ENCODE data around the gene ADAMTS6. TPM values are rescaled to one million over a fixed set of nuclear protein-coding genes. Genes with fewer than 3 reads are reported as not detected.

ADAMTS6 gene
- total and polyA plus RNA-seq, 11 donors, result 0.28 to 4.3 (median 3.0) TPM

- Histone ChIP-seq H3K27me3 (no peaks in the 10 kb centered on the region), H3K4me3 (no peak overlapping the region), H3K36me3 (no peaks in the 10 kb centered on the region), H3K9me3 (no peaks in the 10 kb centered on the region), H3K4me1 (no peaks in the 10 kb centered on the region), H3K27ac (no peak overlapping the region)
- DNase-seq, result no peak
- no peak for TF ChIP-seq POLR2A (IDR thresholded peaks at IDR 0.05)
- no peak for TF ChIP-seq CTCF (IDR thresholded peaks at IDR 0.05)
- no peak for ATAC-seq
- intact Hi-C loops (cut with DNase I), result no loop called here
- WGBS, 4 donors, result 87 to 91% (median 88%) methylated on average over 2 of the region's 2 CpGs
These were observed 193.1 kb downstream of the ADAMTS6 start for GRCh38 chr5:65288657-65289056.

- intact Hi-C loops (cut with DNase I), result no loop called here
- TF ChIP-seq POLR2A (IDR thresholded peaks at IDR 0.05) (no peak), CTCF (IDR thresholded peaks at IDR 0.05) (no peak)
- 84 to 92% (median 89%) methylated on average over 2 of the region's 2 CpGs for WGBS, 4 donors
These were observed 202.1 kb downstream of the ADAMTS6 start for GRCh38 chr5:65279603-65280002.

GRCh38 chr5:65276178-65276890 is 205.4 kb downstream of the ADAMTS6 start:
- Histone ChIP-seq H3K9me3 (no peaks in the 10 kb centered on the region), H3K27ac (no peak overlapping the region), H3K4me1 (no peaks in the 10 kb centered on the region), H3K4me3 (no peak overlapping the region), H3K36me3 (no peaks in the 10 kb centered on the region), H3K27me3 (no peaks in the 10 kb centered on the region)
- 80 to 93% (median 88%) methylated on average over 1 of the region's 1 CpG for WGBS, 4 donors
- ATAC-seq, result no peak
- intact Hi-C loops (cut with DNase I), result no loop called here
- no peak for TF ChIP-seq CTCF (IDR thresholded peaks at IDR 0.05)
- TF ChIP-seq POLR2A (IDR thresholded peaks at IDR 0.05), result no peak
- no peak for DNase-seq

More at GRCh38 chr5:65279603-65280002, 202.1 kb downstream of the ADAMTS6 start:
- no peak for DNase-seq
- Histone ChIP-seq H3K36me3 (no peaks in the 10 kb centered on the region), H3K4me1 (no peaks in the 10 kb centered on the region), H3K4me3 (no peak overlapping the region), H3K27me3 (no peaks in the 10 kb centered on the region), H3K27ac (no peak overlapping the region), H3K9me3 (no peaks in the 10 kb centered on the region)
- ATAC-seq, result no peak

GRCh38 chr5:65271906-65272305 is 209.8 kb downstream of the ADAMTS6 start:
- H3K27ac ChIP-seq, result no peak overlapping the region
- DNase-seq, result no peak
- ATAC-seq, result no peak
- H3K9me3 ChIP-seq, result no peaks in the 10 kb centered on the region
- no peak overlapping the region for H3K4me3 ChIP-seq
- 90 to 93% (median 91%) methylated on average over 1 of the region's 1 CpG for WGBS, 4 donors
- no peaks in the 10 kb centered on the region for H3K4me1 ChIP-seq
- intact Hi-C loops (cut with DNase I), result no loop called here
- H3K36me3 ChIP-seq, result no peaks in the 10 kb centered on the region
- TF ChIP-seq POLR2A (IDR thresholded peaks at IDR 0.05) (no peak), CTCF (IDR thresholded peaks at IDR 0.05) (no peak)
- no peaks in the 10 kb centered on the region for H3K27me3 ChIP-seq

Data from heart left ventricle (tissue), 16 donors.